HG02973 (cell line): ENCODE data around the gene CAMKK1.
"Not testable (repeated sequence)": the region's sequence is repeated elsewhere in the genome, so short reads cannot be mapped to it uniquely, and the experiment has no call there.

Experiments used
- ATAC-seq: cut with Tn5 transposase; IDR thresholded peaks from one replicate; pipeline ENCODE4 v1.9.1; 2021; ENCODE audit warnings: moderate library complexity; ENCODE audit not compliant: unreplicated experiment

CAMKK1 gene

DNA sequence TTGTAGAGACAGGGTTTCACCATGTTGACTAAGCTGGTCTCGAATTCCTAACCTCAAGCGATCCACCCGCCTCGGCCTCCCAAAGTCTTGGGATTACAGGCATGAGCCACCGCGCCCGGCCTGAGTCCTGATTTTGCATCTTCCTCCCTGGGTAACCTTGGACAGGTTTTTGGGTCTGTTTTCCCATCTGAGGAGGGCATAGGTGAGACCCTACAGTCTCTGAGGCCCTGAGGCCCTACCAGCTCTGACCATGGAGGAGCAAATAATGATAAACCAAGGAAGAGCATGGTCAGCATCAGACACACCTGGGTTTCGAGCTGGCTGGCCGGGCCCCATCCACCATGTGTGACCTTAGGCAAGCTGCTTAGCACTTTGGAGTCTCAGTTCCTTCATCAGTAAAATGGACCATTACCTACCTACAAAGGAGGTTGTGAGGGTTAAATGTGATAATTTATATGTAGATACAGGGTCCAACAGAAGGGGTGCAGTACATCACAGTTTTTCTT, 45.6 kb downstream of the CAMKK1 start:
- ATAC-seq, result no peak

DNA sequence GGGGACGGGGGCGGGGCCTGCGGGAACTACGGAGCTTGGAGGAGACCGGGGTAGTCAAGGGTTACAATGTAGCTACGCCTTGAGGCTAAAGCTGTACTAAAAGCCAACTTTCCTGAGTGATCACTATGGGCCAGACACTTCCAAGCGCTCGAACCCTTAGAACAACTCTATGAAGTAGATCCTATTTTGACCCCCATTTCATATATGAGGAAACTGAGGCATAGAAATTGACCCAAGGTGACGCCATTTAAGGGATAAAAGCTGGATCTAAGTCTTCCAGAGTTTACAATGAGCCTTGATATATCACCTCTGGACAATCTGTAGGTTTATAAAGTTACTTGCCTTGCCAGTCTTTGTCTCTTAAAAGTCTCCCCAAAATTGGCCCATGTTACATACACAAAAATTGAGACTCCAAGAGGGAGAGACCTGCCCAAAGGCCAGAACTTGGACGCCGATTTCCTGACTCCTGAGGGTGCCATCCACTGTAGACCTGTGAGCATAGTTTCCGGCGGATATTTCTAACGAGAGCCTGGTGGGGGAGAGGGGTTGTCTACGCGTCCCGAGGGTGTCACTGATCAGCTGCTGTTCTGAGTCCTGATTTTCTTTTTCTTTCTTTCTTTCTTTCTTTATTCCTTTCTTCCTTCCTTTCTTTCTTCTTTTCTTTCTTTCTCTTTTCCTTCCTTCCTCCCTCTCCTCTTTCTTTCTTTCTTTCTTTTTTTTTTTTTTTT, 46.3 kb downstream of the CAMKK1 start:
- no peak for ATAC-seq

DNA sequence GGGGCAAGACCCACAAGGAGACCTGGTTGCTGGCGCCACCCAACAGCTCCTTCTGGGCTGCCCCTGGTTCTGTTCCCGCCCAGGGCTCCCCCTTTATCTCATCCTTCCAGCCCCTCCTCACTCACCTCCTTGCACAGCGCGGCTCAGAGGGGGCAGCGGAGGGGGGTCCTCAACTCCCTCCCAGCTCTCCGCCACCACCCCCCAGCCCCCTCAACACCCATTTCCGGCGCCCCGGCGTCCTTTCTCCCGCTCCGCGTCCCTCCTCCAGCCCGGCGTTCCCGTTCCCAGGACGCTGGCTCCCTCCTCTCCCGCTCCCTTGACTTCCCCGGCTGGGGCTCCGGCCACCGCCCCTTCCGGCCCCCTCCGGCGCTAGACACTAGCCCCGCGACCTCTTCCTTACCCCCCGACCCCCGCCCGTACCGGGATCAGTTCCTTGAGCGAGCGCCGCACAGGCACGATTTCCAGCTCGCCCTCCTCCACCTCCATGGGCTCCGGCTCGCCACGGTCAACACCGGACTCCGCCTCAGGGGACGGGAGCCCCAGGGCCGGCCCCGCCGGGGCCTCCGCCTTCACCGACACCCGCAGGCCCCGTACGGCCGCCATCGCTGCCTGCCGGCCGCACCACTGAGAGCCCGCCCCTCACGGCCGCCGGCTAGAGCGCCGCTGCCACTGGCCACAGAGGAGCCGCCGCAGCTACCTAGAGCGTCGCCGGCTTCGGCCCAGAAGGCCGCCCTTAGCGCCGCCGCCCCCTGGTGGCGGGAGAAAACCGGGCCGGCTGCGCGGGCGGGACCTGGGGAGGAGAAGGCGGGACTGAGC, 47.0 kb downstream of the CAMKK1 start, which contains the start of gene NCBP3:
Gene NCBP3, minus strand, starts transcription at position 626 of the 816 bp plus-strand sequence. Its CDS starts 23 bp downstream, at position 603.
- ATAC-seq, result peak; percentile 95

DNA sequence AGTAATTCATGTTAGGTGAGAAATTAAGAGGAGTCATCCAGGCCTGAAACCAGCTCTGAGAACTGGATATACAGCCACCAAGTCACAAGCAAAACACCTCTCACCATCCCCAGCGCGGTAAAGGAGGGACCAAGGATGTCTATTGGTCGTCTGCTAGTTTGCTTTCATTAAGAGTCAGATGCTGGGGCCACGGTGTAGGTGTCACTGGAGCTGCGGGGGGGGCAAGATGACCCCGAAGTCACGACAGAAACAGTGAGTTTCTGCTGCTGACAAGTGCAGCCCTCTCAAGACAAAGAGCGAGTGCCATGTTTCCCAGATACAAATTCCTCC, 47.6 kb downstream of the CAMKK1 start:
- peak; percentile 14 for ATAC-seq

DNA sequence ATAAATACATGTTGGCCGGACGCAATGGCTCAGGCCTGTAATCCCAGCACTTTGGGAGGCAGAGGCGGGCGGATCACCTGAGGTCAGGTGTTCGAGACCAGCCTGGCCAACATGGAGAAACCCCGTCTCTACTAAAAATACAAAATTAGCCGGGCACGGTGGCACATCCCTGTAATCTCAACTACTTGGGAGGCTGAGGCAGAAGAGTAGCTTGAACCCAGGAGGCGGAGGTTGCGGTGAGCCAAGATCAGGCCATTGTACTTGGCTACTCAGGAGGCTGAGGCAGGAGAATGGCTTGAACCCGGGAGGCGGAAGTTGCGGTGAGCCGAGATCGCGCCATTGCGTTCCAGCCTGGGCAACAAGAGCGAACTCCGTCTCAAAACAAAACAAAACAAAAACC, 48.3 kb downstream of the CAMKK1 start:
- not testable (repeated sequence) for ATAC-seq

DNA sequence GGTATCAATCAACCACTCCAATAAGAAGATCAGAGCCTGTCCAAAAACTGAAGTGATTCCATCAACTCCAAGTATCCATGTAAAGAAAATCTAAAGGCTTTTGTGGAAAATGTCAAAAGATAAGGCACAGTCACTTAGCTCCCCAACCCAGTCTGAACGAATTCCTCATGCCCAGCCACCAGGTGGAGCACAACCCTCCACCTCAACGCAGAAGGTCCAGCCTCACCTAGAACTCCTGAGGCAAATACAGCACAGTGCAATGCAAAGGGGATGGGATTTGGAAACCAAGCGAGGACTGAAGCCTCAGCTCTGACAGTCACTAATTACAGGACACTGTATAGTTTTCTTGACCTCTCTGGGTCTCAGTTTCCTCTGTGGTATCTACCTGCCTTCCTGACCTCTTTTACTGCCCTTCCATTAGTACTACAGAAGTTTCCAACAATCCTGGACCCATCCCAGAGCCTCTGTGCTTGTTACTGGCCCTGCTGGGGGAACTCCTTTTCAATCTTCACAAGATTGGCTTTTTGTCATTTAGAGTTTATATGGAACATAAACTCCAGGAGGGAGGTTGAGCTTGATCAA, 48.8 kb downstream of the CAMKK1 start:
- ATAC-seq, result no peak

DNA sequence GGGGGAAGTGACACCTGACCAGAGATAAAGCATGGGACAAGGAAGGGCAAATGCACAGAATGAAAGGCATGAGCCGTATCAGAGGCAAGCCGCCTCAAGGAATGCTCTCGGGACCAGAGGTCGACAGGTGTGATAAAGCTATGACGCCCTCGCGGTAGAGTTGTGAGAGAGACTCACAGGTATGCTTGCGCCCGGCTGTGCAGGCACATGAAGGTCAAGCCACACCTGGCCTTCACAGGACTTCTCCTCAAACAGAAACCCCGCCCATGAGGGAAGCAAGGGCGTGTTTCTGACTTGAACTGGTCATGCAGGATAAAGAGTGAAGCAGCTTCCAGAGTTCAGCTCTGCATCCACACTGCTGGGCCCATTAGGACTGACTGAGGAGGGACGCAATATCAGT, 54.6 kb downstream of the CAMKK1 start:
- no peak for ATAC-seq

DNA sequence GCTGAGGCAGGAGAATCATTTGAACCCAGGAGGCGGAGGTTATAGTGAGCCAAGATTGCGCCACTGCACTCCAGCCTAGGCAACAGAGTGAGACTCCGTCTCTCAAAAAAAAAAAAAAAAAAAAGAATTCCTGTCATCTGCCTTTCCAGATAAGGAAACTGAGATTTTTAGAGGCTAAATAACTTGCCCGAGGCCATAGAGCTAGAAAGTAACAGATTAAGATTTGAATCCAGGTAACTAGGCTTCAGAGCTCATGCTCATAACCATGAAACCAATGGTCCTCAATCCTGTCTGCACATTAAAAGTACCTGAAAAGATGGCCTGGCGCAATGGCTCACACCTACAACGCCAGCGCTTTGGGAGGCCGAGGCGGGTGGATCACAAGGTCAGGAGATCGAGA, 56.3 kb downstream of the CAMKK1 start:
- no peak for ATAC-seq

DNA sequence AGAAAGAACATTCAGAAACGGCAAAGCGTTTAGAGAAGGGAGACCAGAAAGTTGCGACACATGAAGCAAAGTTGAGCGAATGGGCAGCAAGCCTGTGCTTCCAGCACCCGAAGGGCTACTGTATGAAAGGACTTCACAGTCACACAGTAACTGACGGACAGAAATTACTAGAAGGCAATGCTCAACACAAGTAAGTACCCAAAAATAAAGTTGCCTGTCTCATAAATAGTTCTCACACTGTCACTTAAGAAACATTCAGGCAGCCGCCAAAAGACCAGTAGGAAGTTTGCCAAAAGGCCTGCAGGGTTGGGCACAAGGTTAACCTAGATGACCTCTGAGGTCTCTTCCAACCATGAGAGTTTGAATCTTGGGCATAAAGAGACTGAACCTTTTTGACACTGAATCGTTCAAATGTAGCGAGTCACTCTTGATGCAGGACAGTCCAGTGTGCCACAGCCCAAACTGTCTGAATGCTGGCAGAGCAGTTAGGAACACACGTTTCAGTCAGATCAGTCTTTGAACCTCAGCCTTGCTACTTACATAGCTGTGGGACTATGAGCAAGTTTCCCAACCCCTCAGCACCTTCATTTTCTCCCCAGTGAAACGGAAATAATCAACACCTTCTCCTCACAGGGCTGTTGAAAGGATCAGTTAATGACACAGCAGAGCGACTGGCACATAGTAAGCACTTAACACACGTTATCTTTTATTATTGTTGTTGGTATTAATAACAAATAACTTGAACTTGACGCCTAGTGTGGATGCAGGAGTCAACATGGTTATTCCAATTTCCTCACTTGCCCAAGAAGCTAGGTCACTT, 57.2 kb downstream of the CAMKK1 start:
- ATAC-seq, result no peak

DNA sequence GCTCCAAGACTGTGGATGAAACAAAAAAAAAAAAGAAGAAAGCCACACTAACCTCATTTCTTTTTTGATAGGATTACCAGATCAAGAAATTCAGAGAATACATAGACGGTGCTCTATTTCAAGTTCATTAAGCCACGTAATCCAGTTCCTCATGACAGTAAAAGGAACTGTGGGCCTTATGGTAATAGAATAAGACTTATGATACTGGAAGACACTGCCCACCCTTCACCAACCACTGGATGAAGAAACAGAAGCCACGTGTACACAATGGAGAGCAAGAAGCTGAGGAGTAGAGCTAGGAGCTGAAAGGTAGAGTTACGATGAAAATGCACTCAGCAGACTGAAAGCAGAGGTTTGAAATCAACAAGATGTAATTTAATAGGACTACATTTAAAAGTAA, 58.0 kb downstream of the CAMKK1 start:
- ATAC-seq, result no peak

DNA sequence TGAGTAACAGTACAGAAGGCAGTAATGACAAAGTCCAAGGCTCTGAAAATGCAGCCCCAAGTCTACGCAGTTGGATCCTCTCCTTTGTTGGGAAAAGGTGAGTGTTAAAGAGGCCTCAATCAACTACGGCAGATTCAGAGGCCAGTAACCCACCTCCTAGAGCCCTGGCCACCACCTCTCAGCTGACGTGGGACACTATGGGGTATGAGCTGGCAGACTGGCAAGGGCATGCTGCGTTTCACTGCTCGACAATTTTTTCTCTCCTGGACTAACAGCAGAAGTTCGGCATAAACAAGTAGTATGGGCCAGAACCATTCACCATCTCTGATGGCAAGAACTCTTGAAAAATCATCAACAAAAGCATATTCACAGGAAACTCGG, 64.0 kb downstream of the CAMKK1 start:
- no peak for ATAC-seq

DNA sequence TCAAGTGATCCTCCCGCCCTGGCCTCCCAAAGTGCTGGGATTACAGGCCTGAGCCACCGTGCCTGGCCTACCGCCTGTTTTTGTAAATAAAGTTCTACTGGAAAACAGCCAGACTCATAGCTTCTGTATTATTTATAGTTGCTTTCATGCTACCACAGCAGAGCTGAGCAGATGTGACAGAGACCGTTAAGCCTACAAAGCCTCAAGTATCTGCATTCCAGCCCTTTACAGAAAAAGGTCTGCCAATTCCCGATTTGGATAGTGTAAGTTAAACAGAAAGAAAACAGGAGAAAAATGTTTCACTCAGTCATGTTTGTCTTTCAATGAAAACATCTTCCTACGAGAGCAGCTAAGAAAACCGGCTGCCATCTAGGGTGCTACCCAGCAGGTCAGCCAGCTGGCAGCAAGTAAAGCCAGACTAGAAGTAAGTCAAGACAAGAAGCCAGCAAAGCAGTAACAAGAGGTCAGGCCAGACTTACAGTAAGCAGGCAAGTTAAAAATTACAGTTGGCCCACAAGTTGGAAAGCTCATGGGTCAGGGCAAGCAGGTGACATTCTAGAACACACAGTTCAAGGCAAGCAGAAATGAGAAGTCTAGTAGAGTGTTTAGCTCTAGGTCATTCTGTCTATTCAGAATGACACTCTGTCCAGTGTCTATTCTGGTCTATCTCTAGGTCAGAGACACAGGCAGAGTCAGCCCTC, 64.6 kb downstream of the CAMKK1 start:
- ATAC-seq, result no peak

DNA sequence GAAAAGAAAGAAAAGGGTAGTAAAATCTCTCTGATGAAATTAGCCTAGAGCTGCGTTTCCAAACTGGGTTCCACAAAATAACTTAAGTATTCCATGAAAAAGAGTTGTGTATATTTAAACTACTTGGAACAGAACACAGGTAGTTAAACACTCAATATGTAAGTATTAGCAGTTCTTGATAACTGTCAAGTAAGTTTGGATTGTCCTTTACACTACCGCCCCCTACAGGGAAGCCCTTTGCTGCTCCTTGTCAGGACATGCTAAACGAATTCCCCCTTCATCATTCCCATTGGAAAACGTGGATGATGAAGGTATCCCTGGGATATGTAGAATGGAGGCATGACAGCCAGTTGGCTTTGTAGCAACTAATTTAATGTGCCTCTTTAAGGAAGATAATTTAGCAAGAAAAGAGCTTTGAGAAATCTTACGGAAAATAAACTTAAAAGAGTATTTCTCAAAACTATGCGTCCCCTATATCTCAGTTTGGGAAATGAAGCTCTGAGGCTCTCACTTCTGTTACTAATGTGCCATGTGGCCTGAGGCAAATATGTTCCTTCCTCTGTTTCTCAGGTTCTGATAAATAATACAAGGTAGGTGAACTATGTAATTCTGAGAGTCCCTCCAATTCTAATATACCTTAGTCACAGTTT, 65.6 kb downstream of the CAMKK1 start:
- ATAC-seq, result no peak

DNA sequence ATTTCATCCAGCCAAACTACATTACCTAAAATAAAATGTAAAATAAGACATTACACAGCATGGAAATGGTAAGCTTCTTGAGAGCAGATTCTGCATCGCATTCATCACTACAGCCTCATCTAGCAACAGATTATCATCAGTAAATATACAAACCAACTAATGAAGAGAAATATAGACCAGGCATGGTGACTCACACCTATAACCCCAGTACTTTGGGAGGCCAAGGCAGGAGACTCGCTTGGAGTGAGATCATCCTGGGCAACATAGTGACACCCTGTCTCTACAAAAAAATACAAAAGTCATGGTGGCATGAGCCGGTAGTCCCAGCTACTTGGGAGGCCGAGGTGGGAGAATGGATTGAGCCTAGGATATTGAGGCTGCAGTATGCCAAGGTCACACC, 66.7 kb downstream of the CAMKK1 start:
- ATAC-seq, result no peak

DNA sequence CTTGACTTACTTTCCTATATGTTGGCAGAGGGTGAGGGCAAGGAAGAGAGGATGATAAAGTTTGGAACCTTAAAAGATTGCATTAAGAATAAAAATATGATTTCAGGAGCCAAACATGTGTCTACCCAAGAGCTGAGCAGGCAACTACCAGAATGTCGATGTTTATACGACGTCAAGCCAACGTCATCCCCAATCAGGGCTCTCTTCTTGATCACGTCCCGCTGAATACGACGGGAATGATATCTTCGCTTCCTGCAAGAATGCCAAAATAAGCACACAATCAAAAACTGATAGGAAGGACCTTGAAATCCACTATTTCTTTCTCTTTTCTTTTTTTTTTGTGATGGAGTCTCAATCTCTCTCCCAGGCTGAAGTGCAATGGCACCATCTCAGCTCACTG, 71.8 kb downstream of the CAMKK1 start:
- ATAC-seq, result no peak

DNA sequence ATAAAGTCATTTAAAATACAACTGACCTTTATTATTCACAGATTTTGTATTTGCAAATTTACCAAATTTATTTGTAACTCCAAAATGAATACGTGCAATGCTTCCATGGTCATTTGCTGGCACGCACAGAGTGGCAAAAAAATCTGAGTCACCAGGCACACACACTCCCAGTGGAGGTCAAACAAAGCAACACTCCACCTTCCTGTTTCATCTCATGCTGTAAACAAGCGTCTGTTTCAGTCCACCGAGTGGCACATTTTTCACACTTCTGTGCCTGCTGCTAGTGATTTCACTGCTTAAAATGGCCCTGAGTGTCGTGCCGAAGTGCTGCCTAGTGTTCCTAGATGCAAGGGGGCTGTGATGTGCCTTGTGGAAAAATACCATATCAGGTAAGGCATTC, 74.1 kb downstream of the CAMKK1 start:
- ATAC-seq, result no peak

DNA sequence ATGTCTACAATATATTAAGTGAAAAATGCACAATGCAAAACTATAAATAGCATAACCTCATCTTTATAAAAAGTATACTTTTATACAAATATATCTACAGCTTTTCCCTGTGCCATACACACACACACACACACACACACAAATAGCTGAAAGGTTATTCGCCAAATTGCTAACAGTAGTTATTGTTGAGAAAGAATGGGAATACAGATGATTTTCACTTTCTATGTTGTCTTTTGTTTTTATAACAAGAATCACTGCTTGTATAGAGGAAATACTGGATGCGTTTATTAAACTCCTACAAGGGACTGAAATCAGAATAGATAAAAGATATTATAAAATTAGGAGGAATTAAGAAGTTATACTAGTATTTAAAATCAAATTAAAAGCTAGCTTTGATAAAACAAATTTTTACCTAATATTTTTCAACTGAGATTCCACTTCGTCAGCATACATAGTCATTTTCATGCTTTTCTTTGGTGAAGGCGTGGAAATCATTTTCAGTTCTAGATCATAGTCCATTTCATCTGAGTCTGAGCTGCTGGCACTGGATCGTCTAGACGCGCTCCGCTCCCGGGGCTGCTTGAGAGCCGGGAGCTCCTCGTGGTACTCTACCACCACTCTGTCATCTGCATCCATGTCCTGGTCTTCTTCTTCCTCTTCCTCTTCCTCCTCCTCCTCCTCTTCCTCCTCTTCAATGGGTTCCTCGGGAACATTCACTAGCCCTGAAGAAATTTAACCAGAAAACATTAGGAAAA, 74.8 kb downstream of the CAMKK1 start:
- ATAC-seq, result no peak

DNA sequence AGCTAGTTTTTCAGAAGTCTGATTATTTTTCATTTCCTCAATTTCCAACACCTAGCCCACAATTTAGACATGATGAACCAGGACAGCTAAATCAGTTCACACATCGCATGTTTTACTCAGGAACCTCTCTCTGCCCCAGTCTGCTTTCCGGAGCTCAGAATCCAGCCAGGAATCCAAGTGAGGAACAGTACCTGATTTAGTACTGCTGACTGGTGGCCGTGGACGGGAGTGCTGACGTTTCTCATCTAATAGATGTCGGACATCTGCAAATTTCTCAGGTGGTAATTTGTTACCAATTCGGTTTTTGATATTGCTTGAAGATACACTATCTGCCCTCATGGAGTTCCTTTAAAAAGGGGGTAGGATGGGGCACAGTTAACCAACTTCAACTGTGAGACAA, 76.9 kb downstream of the CAMKK1 start:
- no peak for ATAC-seq

DNA sequence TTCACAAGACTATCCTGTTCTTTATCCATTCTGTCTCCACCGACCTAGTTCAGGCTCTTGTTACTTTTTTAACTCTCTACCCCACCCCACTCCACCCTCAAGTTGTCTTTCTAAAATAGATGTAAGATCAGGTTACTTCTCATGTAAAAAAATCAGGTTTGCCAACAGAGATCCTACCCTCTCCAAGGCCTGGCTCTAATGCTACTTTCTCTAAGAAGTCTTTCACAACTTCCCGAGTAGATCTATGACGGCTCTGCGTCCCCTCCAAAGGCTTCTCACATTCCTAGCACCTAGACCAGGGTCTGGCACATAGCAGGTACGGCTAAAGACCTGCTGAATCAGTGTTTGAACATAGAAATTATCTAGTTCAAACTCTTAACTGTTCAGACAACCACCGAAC, 77.7 kb downstream of the CAMKK1 start:
- ATAC-seq, result no peak
